ENCODE results near the gene EID2B. TPM values are rescaled to one million over a fixed set of nuclear protein-coding genes. Genes with fewer than 3 reads are reported as not detected.

EID2B gene
- total and polyA plus RNA-seq, 9 of the 15 experiments (the other 6 are each of a cell fraction or from before 2014, with no cell fraction given) = 2.8 to 8.8 (median 4.8) TPM

DNA sequence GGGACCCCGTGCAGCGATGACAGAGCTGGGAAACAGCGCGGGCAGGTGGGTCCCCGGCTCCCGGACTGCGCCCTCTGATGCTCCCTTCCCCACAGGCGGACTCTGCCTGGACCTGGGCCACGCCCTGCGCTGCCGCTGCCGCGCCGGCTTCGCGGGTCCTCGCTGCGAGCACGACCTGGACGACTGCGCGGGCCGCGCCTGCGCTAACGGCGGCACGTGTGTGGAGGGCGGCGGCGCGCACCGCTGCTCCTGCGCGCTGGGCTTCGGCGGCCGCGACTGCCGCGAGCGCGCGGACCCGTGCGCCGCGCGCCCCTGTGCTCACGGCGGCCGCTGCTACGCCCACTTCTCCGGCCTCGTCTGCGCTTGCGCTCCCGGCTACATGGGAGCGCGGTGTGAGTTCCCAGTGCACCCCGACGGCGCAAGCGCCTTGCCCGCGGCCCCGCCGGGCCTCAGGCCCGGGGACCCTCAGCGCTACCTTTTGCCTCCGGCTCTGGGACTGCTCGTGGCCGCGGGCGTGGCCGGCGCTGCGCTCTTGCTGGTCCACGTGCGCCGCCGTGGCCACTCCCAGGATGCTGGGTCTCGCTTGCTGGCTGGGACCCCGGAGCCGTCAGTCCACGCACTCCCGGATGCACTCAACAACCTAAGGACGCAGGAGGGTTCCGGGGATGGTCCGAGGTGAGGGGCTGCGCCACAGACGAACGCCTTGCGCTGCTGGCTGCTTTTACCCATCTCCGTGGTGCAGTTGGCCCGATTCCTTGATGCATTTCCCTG is 25.5 kb downstream of the EID2B start:
- peak overlapping the region; percentile 91 for H2AFZ ChIP-seq (ENCODE audit: low read depth, low read length)
- FAIRE-seq = peak; percentile 23
- WGBS (ENCODE audit: insufficient coverage, low coverage, missing lambda C conversion rate) = 2% methylated on average over 31 of the region's 96 CpGs
- TF ChIP-seq MEIS2 (IDR thresholded peaks at IDR 0.05; ENCODE audit: partially characterized antibody) (peak; percentile 73), FOSL1 (tag; conservative IDR thresholded peaks at IDR 0.05) (no peak; the same call in 1 of the 2 replicates), ZNF274 (IDR thresholded peaks at IDR 0.05; ENCODE audit: borderline replicate concordance, low read depth, low read length) (no peak), HDAC6 (IDR thresholded peaks at IDR 0.05; ENCODE audit: low read depth, low read length) (no peak), EP300 (IDR thresholded peaks at IDR 0.05; ENCODE audit: low read length) (no peak), ATF1 (CRISPR knock-in tag; IDR thresholded peaks at IDR 0.05) (no peak), ATF1 (tag; IDR thresholded peaks at IDR 0.05) (0 out of 2 replicates have a peak, but pooled peaks have one; percentile 24), ILF3 (IDR thresholded peaks at IDR 0.05; ENCODE audit: borderline replicate concordance) (no peak), POLR2G (IDR thresholded peaks at IDR 0.05; ENCODE audit: low read depth, low read length) (peak; percentile 78), HMGN3 (IDR thresholded peaks at IDR 0.05; ENCODE audit: borderline replicate concordance, extremely low read depth, insufficient read length, low read depth, low read length) (no peak), ZNF408 (CRISPR knock-in tag; IDR thresholded peaks at IDR 0.05; ENCODE audit: low read depth) (no peak), TAL1 (IDR thresholded peaks at IDR 0.05) (no peak), ARID2 (IDR thresholded peaks at IDR 0.05) (no peak), NR3C1 (CRISPR knock-in tag; IDR thresholded peaks at IDR 0.05) (peak; percentile 96), HNRNPUL1 (IDR thresholded peaks at IDR 0.05; ENCODE audit: low read length) (no peak), BRF1 (IDR thresholded peaks at IDR 0.05; ENCODE audit: borderline replicate concordance, extremely low read depth, insufficient read length) (no peak), SRSF9 (IDR thresholded peaks at IDR 0.05; ENCODE audit: borderline replicate concordance, low read depth, low read length) (no peak), SIX5 (IDR thresholded peaks at IDR 0.05; ENCODE audit: borderline replicate concordance in 1 of 2, insufficient read depth in 1 of 2, low read depth in 1 of 2, low read length in 2 of 2) (no peak), ZNF174 (CRISPR knock-in tag; IDR thresholded peaks at IDR 0.05) (no peak)
- TF ChIP-seq, protein P1, sequence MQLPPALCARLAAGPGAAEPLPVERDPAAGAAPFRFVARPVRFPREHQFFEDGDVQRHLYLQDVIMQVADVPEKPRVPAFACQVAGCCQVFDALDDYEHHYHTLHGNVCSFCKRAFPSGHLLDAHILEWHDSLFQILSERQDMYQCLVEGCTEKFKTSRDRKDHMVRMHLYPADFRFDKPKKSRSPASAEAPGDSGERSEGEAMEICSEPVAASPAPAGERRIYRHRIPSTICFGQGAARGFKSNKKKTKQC (CRISPR knock-in tag; IDR thresholded peaks at IDR 0.05) = peak; percentile 83; the same call in 1 of the 2 replicates
- TF ChIP-seq, protein P2, sequence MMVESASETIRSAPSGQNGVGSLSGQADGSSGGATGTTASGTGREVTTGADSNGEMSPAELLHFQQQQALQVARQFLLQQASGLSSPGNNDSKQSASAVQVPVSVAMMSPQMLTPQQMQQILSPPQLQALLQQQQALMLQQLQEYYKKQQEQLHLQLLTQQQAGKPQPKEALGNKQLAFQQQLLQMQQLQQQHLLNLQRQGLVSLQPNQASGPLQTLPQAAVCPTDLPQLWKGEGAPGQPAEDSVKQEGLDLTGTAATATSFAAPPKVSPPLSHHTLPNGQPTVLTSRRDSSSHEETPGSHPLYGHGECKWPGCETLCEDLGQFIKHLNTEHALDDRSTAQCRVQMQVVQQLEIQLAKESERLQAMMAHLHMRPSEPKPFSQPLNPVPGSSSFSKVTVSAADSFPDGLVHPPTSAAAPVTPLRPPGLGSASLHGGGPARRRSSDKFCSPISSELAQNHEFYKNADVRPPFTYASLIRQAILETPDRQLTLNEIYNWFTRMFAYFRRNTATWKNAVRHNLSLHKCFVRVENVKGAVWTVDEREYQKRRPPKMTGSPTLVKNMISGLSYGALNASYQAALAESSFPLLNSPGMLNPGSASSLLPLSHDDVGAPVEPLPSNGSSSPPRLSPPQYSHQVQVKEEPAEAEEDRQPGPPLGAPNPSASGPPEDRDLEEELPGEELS (CRISPR knock-in tag; IDR thresholded peaks at IDR 0.05; ENCODE audit: borderline replicate concordance) = 0 out of 2 replicates have a peak, but pooled peaks have one; percentile 46

More for the DNA sequence above, 25.5 kb downstream of the EID2B start:
- H3K9ac ChIP-seq (ENCODE audit: insufficient read depth in 1 of 2, low read depth in 2 of 2, low read length in 2 of 2) = peak overlapping the region; percentile 24 to 93
- H3K4me2 ChIP-seq (ENCODE audit: insufficient read depth, low read length) = peak overlapping the region; percentile 85
- no peaks in the 10 kb centered on the region for H3K9me3 ChIP-seq (replicated peaks; ENCODE audit: control insufficient read depth, insufficient read depth, low read depth, low read length)
- H3K27me3 ChIP-seq (ENCODE audit: control insufficient read depth in 2 of 2, insufficient read depth in 2 of 2, low read length in 2 of 2) = no peaks in the 10 kb centered on the region
- no peak overlapping the region for H3K27ac ChIP-seq (ENCODE audit: extremely low read depth, low read depth, low read length)
- in situ Hi-C loops (cut with MboI) (no loop called here), intact Hi-C loops (cut with micrococcal nuclease) (no loop called here)
- H3K79me2 ChIP-seq (ENCODE audit: control insufficient read depth, insufficient read depth, low read length) = no peaks in the 10 kb centered on the region
- peak; percentile 91 for ATAC-seq
- no TSS peak for BruUV-seq (replicated peaks)
- ChIA-PET POLR2A (interaction anchor here (1.0 to 1.9 kb wide), 3 partner anchors 25 to 71 kb away, joined by 3 to 4 read pairs (median 4); partner anchors contain the start of genes EID2B, RPS16 and TIMM50), CTCF (ENCODE audit: low intra/inter-chr PET ratio) (interaction anchor here (0.7 kb wide), 1 partner anchor 975 kb away, joined by 4 read pairs; no protein-coding TSS in a partner anchor)
- no peaks in the 10 kb centered on the region for H3K9me1 ChIP-seq (ENCODE audit: control insufficient read depth, insufficient read depth, low read length)
- H3K4me3 ChIP-seq = peak overlapping the region; percentile 52
- H3K36me3 ChIP-seq (ENCODE audit: control insufficient read depth, insufficient read depth, low read length) = no peaks in the 10 kb centered on the region
- peak; percentile 90 to 92 (median 92) for DNase-seq (ENCODE audit: extremely low read depth in 1 of 4, low spot score in 3 of 4)
- peaks cover 12 to 35% of the 10 kb centered on the region in 2 experiments for H3K4me1 ChIP-seq (replicated peaks in 1 of 2; ENCODE audit: control insufficient read depth in 2 of 2, insufficient read depth in 2 of 2, low read length in 2 of 2)
- H4K20me1 ChIP-seq (replicated peaks; ENCODE audit: control insufficient read depth, insufficient read depth, low read length) = no peaks in the 10 kb centered on the region
